Ramos (cell line): Measurements from ENCODE around the gene CDK11A.
"Not testable (repeated sequence)": the region's sequence is repeated elsewhere in the genome, so short reads cannot be mapped to it uniquely, and the experiment has no call there.

Source experiments
- in situ Hi-C: fragments of 300-500 bp; cut with MboI; formaldehyde crosslinking; loops from one replicate; pipeline ENCODE4 v1.14.3; 2022; ENCODE audit warnings: low sequenced_read_pairs; ENCODE audit not compliant: unreplicated experiment

The CDK11A gene

DNA sequence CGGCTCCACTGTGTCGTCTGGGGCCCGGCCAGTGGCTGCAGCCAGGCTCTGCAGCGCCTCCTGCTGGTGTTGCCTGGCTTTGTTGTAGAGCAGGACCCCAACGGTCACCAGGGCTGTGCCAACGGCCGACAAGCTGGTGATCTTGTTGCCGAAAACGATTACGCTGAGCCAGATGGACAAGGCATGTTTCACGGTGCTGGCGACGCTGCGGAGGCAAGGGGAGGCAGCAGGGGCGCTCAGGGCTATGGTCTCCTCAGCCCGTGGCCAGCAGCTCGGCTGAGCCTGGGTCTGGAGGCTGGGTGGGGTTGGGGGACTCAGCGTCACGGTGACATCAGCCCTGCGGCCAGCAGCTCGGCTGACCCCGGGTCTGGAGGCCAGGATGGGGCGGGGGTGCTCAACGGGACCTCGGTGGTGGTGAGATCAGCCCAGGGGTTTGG lies 58.3 kb downstream of the CDK11A start:
- in situ Hi-C loops, result no loop called here

DNA sequence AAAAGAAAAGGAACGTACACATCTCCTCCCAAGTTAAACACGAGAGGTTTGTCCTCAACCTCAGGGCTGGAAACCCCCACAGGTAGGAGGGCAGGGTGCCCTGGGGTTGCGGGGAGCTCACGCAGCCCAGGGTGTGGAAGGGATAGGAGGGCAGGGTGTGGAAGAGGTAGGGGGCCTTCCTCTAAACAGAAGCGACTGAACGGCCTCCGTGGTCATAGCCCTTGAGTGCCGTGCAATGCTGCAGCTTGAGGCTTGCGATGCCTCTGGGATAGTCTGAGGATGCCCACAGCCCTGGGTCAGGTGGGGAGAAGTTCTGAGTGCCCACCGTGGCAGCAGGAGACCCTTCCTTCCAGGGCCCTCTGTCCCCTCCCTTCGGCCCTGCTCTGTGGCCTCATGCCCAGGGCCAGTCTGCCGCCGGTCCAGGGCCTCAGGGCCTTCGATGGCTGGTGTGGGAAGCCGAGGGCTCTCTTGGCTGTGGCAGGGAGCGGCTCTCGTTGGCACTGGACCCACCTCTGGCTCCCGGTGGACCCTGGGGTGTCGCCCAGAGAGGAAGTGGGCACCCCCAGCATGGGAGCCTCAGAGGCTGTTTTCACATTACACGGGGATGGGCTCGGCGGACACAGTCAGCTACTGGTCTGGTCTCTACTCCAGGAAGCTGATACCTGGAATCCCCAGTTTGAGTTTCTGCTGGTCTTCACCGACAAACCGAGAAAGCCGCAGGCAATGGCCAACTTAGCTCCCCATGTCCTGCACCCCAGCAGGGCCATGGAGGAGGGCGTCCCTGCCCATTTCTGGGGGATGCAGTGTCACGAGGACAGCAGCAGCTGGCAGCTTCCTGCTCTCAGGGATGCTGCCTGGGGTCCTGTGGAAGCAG lies 59.0 kb downstream of the CDK11A start:
- in situ Hi-C loops, result no loop called here

DNA sequence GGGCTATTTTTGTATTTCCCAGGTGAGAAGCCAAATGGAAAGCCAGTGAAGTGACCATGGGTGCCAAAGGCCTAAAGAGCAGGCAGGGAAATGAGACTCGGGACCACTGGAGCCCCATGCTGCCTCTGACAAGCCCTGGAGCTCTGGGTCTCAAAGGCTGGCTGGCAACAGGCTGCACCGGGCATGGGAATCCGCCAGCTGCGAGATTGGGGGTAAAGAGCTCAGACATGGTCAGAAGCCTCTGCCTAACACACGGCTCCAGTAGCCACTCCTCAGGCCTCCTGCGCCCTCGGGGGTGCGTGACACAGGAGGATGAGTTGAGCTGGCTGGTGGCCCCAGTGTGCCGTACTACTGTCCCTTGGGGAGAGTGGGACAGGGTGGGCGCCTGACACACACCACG lies 59.8 kb downstream of the CDK11A start:
- in situ Hi-C loops, result not testable (repeated sequence)

DNA sequence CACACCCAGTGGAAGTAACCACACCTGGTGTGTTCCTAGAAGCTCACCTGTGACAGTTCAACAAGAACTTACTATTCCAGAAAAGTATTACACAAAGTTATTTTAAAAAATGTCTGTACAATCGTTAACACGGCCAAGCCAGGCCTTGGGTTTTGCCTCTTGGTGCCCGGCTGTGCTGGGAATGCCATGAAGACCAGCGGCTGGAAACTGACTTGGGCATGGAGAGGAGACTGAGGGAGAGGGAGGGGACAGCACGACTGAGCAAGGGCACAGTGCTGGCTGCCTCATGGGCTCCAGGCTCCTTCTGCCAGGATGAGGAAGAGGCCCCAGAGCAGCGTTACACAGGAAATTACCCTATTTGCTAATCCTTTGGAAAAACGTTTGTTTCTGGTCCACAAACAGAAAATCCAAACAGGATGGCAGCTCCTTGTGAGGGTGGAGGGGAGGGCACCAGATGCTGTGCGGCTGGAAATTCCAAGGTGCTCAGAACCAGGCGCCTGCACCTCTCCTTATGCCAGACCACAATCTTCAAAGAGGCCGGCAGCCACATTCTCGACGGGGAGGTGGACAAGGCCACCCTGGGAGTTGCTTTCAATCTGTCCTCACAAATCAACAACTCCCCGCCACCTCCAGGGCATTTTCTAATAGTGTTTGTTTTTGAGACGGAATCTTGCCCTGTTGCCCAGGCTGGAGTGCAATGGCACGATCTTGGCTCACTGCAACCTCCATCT lies 61.2 kb downstream of the CDK11A start:
- in situ Hi-C loops, result not testable (repeated sequence)

DNA sequence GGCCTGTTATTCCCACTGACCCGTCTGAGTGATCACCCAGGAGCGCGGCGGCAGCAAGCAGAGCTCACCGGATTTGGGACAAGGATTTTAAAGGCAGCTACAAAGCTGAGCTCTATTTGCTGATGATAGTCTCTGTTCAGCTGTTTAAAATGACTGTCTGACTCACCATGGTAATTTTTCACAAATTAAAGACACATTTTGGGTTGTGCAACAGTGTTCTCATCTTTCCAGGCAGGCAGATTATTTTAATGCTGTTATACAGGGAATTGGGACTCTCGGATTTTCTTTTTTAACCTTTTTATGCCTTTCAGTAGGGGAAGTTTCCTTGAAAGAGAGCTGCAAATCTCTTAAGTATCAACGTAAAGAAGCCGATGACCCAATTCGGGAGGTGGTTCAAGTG lies 61.8 kb downstream of the CDK11A start:
- in situ Hi-C loops, result not testable (repeated sequence)

DNA sequence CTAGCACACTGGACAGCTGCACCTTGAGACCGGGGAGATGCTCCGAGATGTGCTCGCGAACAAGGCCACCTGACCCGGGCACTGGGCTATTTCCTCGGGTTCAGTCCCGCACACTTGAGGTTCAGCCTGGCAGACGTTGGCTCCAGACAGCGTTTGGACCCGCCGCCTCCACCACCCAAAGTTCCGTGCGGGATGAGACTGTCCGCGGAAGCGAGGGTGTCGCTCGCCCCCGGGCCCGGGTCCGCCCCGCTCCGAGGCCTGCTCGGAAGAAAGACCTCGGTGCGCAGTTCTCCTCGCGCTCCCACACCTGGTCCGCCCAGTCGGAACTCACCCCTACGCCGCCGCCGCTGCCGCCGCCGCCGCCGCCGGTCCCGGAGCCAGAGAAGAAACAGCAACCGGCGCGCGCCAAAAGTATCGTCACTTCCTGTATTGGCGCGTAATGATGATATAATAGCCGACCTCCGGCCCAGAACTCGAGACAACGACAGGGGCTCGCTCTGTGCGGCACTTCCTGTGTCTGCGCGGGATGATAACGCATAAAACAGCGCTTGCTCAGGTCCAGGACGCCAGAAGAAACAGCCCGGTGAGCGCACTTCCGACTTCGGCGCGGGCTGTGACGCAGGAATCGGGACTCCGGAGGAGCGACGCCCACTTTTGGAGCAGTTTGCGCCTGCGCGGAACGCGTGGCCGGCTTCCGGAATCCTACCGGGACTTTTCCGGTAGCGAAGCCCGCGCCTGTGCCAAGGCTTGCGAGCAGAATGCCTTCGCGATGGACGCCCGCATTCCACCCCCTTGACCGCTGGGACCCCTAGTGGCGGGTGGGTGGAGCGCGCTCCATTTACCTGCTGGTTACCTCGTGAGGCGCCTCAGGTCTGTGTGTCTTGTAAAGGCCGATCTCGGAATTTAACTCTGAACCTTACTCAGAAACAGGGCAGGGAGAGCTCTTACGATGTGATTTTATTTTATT lies 65.3 kb downstream of the CDK11A start, which contains the start of gene CDK11B:
CDK11B (minus strand) TSS at position 422 of the 967 bp plus-strand sequence. CDS start 1,519 bp downstream, outside the sequence.
- in situ Hi-C loops, result not testable (repeated sequence)
